GM21723 (cell line): ENCODE results near the gene ZNF224.

Experiments used
- ATAC-seq: cut with Tn5 transposase; IDR thresholded peaks from one replicate; pipeline ENCODE4 v1.9.1; 2021; ENCODE audit warnings: mild to moderate bottlenecking, moderate library complexity; ENCODE audit not compliant: unreplicated experiment

ZNF224 gene

DNA sequence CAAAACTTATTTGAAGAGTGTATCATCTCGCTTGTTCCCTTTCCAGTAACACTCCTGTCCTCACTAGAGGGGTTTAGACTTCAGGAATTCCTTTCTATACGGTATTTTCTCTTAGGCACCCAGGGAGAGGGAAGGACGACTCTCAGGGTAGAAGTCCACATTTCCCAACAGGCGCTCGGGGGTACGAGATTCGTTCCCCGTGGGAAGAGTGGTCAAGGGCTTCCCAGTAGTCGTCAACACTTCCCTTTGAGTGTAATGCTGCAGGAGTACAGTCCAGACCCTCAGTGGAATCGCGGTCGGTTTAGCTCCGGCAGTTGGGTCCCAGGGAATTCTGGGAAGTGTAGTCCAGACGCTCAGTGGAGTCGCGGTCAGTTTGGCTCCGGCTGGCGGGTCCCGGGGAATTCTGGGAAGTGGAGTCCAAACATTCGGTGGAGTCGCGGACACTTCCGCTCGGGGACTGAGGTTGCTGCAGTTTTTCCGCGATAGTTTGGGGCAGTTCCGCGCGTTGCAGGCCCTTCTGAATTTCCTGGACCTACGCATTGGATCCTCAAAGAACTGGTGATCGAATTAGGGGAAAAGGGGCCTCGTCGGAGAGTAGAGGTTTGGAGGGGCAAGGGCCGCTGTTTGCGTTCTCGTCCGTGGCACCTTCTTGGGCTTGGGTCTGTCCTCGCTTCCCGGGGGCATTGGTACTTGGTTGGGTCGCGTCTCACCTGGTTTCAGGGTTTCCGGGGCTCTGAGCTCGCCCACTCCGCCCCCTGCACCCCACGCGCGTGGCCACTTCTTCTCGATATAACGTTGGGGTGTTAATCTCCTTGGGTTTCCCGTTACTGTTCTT lies at the start of gene ZNF224:
TSS of gene ZNF224 (plus strand) at position 431 of the 835 bp plus-strand sequence. CDS start 3,513 bp downstream, outside the sequence.
- ATAC-seq, result peak; percentile 88

GRCh38 chr19:44050740-44051649 lies 43.2 kb upstream of the ZNF224 start:
- ATAC-seq, result no peak

DNA sequence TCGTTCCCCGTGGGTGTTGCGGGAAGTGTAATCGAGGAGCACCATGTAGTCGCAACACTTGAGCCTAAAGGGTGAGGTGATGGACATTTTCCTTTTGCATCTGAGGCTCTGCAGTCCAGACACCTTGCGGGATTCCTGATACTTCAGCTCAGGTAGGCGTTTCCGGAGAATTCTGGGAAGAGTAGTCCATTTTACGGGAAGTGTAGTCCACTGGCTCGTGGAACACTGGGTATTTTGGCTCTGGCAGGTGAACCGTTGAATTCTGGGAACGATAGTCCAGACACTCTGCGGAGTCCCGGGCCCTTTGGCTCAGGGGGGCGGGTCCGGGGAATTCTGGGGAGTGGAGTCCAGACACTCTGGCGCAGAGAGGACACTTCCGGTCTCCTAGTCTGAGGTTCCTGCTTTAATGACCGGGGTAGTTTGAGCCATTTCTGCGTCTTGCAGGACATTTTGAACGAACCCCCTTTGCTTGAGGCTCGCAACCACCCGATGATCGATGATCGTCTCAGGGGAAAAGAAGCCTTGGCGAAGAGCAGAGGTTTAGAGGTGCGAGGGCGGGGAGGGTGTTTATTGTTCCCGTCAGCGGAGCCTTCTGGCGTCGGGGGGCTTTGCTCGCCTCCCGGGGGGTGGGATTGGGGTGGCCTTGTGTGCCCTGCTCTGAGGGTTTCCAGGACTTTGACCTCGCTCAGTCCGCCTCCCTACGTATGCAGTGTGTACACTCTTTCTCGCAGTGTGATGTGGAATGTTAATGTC lies 42.3 kb upstream of the ZNF224 start, which contains the start of gene ZNF223:
TSS of gene ZNF223 (plus strand) at position 387 of the 753 bp plus-strand sequence. CDS start 3,141 bp downstream, outside the sequence.
- peak; percentile 87 for ATAC-seq

- ATAC-seq, result no peak
These were observed 38.3 kb upstream of the ZNF224 start for GRCh38 chr19:44055870-44056269.

DNA sequence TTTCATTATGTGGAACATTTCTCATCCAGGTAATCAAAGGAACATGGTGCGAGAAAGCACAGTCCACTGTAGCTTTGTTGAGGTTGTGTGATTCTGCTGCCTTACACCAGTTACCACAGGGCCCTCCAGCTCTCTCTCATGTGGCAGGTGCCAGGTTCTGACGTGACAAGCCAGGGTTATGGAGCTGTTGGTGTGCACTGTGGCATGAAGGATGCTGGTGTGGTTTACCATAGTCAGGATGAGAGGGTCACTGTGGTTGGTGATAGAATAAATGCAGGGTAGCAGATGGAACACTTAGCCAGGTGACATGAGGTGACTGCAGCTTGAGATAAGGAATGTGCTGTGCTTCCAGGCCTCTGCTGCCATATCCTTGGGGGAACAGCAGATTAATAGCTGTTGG lies 34.9 kb upstream of the ZNF224 start:
- no peak for ATAC-seq

DNA sequence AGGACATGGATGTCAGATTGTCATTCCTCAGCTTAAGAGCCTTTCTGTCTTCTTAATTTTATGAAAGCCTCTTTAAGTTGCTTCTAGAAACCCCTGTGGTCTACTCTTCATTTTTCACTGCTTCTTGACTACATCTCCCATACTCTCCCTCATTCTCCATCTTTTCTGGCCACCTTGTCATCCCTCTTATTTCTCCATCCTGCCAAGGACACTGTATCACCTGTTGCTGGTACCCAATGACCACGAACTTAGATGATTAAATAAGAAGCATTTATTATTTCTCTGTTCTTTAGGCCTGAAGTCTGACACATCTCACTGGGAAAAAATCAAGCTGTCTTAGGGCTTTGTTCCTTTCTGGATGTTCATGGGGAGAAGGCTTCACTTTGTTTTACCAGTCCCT lies 33.1 kb upstream of the ZNF224 start:
- ATAC-seq, result no peak

- no peak for ATAC-seq
These were observed 27.9 kb upstream of the ZNF224 start for GRCh38 chr19:44066305-44066704.

- no peak for ATAC-seq
These were observed 24.7 kb upstream of the ZNF224 start for GRCh38 chr19:44069415-44069814.

GRCh38 chr19:44071824-44072542 lies 22.2 kb upstream of the ZNF224 start, which contains the start of gene ZNF284:
Gene ZNF284 (plus strand): TSS chr19:44072159. CDS start chr19:44076390, 4,231 bp downstream.
- peak; percentile 86 for ATAC-seq

GRCh38 chr19:44072543-44073401 lies 21.4 kb upstream of the ZNF224 start:
- ATAC-seq, result no peak

- ATAC-seq, result no peak
These were observed 17.8 kb upstream of the ZNF224 start for GRCh38 chr19:44076325-44076724.

DNA sequence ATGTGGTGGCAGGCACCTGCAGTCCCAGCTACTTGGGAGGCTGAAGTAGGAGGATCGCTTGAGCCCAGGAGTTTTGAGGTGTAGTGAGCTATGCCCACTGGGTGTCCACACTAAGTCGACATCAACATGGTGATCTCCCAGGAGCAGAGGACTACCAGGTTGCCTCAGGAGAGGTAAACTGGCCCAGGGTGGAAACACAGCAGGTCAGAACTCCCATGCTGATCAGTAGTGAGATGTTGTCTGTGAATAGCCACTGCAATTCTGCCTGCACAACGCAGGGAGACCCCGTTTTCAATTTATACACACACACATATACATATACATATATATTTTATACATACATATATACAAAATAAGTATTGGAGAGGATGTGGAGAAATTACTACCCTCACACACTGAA lies 2.1 kb upstream of the ZNF224 start:
- ATAC-seq, result no peak

DNA sequence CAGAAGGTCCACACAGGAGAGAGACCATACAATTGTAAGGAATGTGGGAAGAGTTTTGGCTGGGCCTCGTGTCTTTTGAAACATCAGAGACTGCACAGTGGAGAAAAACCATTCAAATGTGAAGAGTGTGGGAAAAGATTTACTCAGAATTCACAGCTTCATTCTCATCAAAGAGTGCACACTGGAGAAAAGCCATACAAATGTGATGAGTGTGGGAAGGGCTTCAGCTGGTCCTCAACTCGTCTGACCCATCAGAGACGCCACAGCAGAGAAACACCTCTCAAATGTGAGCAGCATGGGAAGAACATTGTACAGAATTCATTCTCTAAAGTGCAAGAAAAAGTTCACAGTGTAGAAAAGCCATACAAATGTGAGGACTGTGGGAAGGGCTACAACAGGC lies 13.6 kb downstream of the ZNF224 start:
- no peak for ATAC-seq

DNA sequence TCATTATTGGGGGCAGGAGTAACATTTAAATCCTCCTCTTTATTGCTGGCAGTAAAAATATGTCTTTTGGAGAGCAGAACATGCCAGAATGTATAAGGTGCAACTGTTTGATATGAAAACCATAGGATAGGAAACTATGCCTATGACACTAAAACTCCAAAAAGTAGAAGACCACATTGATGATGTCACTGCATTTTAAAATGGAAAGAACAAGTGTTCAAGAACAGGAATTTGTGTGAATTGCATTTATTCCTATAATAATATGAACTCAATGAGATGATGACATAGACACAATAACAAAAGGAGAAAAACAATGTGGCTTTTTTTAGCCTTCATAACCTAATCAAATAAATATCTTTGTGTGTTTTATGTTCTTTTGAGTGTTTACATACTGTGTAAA lies 15.3 kb downstream of the ZNF224 start:
- ATAC-seq, result no peak

DNA sequence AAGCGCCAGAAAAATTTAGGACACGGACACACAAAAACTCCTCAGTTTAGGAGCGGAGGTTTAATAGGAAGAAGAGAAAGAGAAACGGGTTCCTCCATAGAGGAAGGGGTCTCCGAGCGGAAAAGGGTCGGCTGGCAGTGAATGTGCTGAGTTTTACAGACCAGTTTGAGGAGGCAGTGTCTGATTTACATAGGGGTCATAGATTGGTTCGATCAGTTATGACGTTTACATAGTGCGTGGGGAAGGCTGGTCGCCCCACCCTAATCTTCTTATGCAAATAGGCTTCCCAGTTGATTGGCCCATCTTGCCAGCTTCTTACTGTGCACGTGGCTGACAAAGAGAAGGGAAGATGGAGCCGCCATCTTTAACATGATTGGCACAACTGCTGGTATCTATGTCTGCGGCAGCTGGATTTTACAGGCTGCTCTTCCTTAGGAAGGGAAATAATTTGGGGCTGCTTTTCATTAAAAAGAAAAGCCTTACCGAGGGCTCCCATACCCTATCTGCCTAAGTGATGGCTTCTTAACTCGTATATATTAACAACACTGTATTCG lies 17.8 kb downstream of the ZNF224 start:
- no peak for ATAC-seq

- no peak for ATAC-seq
These were observed 18.6 kb downstream of the ZNF224 start for GRCh38 chr19:44112802-44113137.

GRCh38 chr19:44113138-44113783 lies 19.1 kb downstream of the ZNF224 start, which contains the start of gene ZNF225:
Gene ZNF225 (plus strand): TSS chr19:44113399. CDS start chr19:44115828, 2,429 bp downstream.
- peak; percentile 90 for ATAC-seq

GRCh38 chr19:44113784-44114390 lies 19.7 kb downstream of the ZNF224 start:
- ATAC-seq, result peak; percentile 16
